Activated CD4-positive, alpha-beta T cell treated with anti-CD3 and anti-CD28 coated beads for 36 hours (primary cell): ENCODE results near the gene SMYD3. TPM values are rescaled to one million over a fixed set of nuclear protein-coding genes. Genes with fewer than 3 reads are reported as not detected.

Source experiments
- ATAC-seq: fragments of 200-7000 bp; cut with Tn5 transposase; one replicate; pipeline ENCODE4 v1.10.0; 2021; ENCODE audit warnings: mild to moderate bottlenecking, moderate library complexity
- CTCF ChIA-PET: fragments of 350-600 bp; sonication (Branson Sonifier 250); formaldehyde crosslinking; loops from one replicate; lab custom pipeline; 2021; ENCODE audit warnings: antibody characterized with exemption; lab: Charles Lee
- POLR2A ChIA-PET: fragments of 350-600 bp; sonication (Branson Sonifier 250); formaldehyde crosslinking; loops from one replicate; lab custom pipeline; 2021; ENCODE audit warnings: antibody characterized with exemption, inconsistent platforms; lab: Charles Lee
- DNase-seq: peaks from one replicate; pipeline ENCODE4 v3.0.0-alpha.2; 2020
- H3K27ac Mint-ChIP-seq: one replicate; pipeline ENCODE4 v1.8.0; 2021; ENCODE audit warnings: mixed read lengths
- H3K27me3 Mint-ChIP-seq: one replicate; pipeline ENCODE4 v1.8.0; 2021; ENCODE audit warnings: mixed read lengths
- H3K36me3 Mint-ChIP-seq: one replicate; pipeline ENCODE4 v1.8.0; 2021; ENCODE audit warnings: low read depth, mixed read lengths
- H3K4me1 Mint-ChIP-seq: one replicate; pipeline ENCODE4 v1.8.0; 2021; ENCODE audit warnings: mixed read lengths
- H3K4me3 Mint-ChIP-seq: one replicate; pipeline ENCODE4 v1.8.0; 2021; ENCODE audit warnings: mild to moderate bottlenecking, moderate library complexity, mixed read lengths
- H3K9me3 Mint-ChIP-seq: one replicate; pipeline ENCODE4 v1.8.0; 2021; ENCODE audit warnings: low read depth, mixed read lengths
- intact Hi-C, 2 experiments: fragments of 100-400 bp; cut with DNase I in 1 of 2; cut with micrococcal nuclease in 1 of 2; formaldehyde crosslinking; loops; one replicate each; pipeline versions ENCODE4 v1.14.2 to v1.15.1; 2022 to 2024; cut with DNase I, micrococcal nuclease
- total RNA-seq, 2 experiments: library from RNA; stranded (reverse); gene quantifications; one replicate each; pipeline ENCODE4 v1.2.3, GENCODE V29; 2021

SMYD3 gene
- total RNA-seq, 2 experiments from 2014 or later: 17.2 to 18.4 TPM

- H3K4me1 Mint-ChIP-seq: peaks cover 7% of the 10 kb centered on the region
- DNase-seq (no peak), ATAC-seq (no peak)
- H3K27me3 Mint-ChIP-seq: no peaks in the 10 kb centered on the region
- no peak overlapping the region for H3K4me3 Mint-ChIP-seq
- intact Hi-C loops: no loop called here
- no peak overlapping the region for H3K27ac Mint-ChIP-seq
- POLR2A ChIA-PET: no interaction called here
- H3K36me3 Mint-ChIP-seq: peaks cover 25% of the 10 kb centered on the region
- H3K9me3 Mint-ChIP-seq: peaks cover 21% of the 10 kb centered on the region
- CTCF ChIA-PET: interaction anchor here (1.2 kb wide), 2 partner anchors 10 to 12 kb away, joined by 3 to 4 read pairs; no protein-coding TSS in a partner anchor
Observed at GRCh38 chr1:246437961-246438360, 69.1 kb downstream of the SMYD3 start.

GRCh38 chr1:246435421-246436041, 71.5 kb downstream of the SMYD3 start:
- no peak for DNase-seq
- ChIA-PET POLR2A (no interaction called here), CTCF (no interaction called here)
- Mint-ChIP-seq H3K27ac (no peak overlapping the region), H3K36me3 (peaks cover 15% of the 10 kb centered on the region), H3K4me3 (no peak overlapping the region), H3K9me3 (peaks cover 18% of the 10 kb centered on the region), H3K4me1 (peaks cover 7% of the 10 kb centered on the region), H3K27me3 (no peaks in the 10 kb centered on the region)
- intact Hi-C loops: no loop called here
- ATAC-seq: no peak

- ChIA-PET CTCF (no interaction called here), POLR2A (no interaction called here)
- Mint-ChIP-seq H3K36me3 (peaks cover 17% of the 10 kb centered on the region), H3K27me3 (no peaks in the 10 kb centered on the region), H3K4me3 (no peak overlapping the region), H3K4me1 (peaks cover 7% of the 10 kb centered on the region), H3K9me3 (peaks cover 24% of the 10 kb centered on the region), H3K27ac (no peak overlapping the region)
- ATAC-seq (no peak), DNase-seq (no peak)
- intact Hi-C loops: no loop called here
Observed at GRCh38 chr1:246434335-246434734, 72.7 kb downstream of the SMYD3 start.

GRCh38 chr1:246428542-246429308, 78.4 kb downstream of the SMYD3 start:
- peaks cover 4% of the 10 kb centered on the region for H3K4me1 Mint-ChIP-seq
- H3K27me3 Mint-ChIP-seq: no peaks in the 10 kb centered on the region
- H3K9me3 Mint-ChIP-seq: peaks cover 9% of the 10 kb centered on the region
- peaks cover 5% of the 10 kb centered on the region for H3K36me3 Mint-ChIP-seq
- no peak overlapping the region for H3K4me3 Mint-ChIP-seq
- CTCF ChIA-PET: no interaction called here
- intact Hi-C loops: loop anchor here in 1 of 2 experiments (5.0 kb wide), 2 partner anchors 46 to 91 kb away; no protein-coding TSS in a partner anchor
- POLR2A ChIA-PET: no interaction called here
- DNase-seq (peak; percentile 69), ATAC-seq (peak; percentile 95)
- no peak overlapping the region for H3K27ac Mint-ChIP-seq

- peaks cover 5% of the 10 kb centered on the region for H3K36me3 Mint-ChIP-seq
- CTCF ChIA-PET: interaction anchor here (0.9 kb wide), 1 partner anchor 10 kb away, joined by 3 read pairs; no protein-coding TSS in a partner anchor
- H3K9me3 Mint-ChIP-seq: peaks cover 7% of the 10 kb centered on the region
- ATAC-seq (no peak), DNase-seq (no peak)
- H3K27me3 Mint-ChIP-seq: no peaks in the 10 kb centered on the region
- intact Hi-C loops: loop anchor here in 1 of 2 experiments (5.0 kb wide), 2 partner anchors 45 to 90 kb away; no protein-coding TSS in a partner anchor
- no peak overlapping the region for H3K4me3 Mint-ChIP-seq
- no peak overlapping the region for H3K27ac Mint-ChIP-seq
- POLR2A ChIA-PET: no interaction called here
- peaks cover 4% of the 10 kb centered on the region for H3K4me1 Mint-ChIP-seq
Observed at GRCh38 chr1:246427611-246428010, 79.5 kb downstream of the SMYD3 start.

GRCh38 chr1:246425895-246426294, 81.2 kb downstream of the SMYD3 start:
- no peak for DNase-seq
- Mint-ChIP-seq H3K9me3 (peaks cover 7% of the 10 kb centered on the region), H3K4me3 (no peak overlapping the region), H3K27ac (no peak overlapping the region), H3K4me1 (peaks cover 4% of the 10 kb centered on the region), H3K27me3 (no peaks in the 10 kb centered on the region), H3K36me3 (peaks cover 5% of the 10 kb centered on the region)
- ATAC-seq: no peak
- intact Hi-C loops: loop anchor here in 1 of 2 experiments (5.0 kb wide), 2 partner anchors 44 to 89 kb away; no protein-coding TSS in a partner anchor
- ChIA-PET POLR2A (no interaction called here), CTCF (interaction anchor here (0.6 kb wide), 1 partner anchor 590 kb away, joined by 3 read pairs; no protein-coding TSS in a partner anchor)

- Mint-ChIP-seq H3K27me3 (no peaks in the 10 kb centered on the region), H3K9me3 (peaks cover 3% of the 10 kb centered on the region), H3K36me3 (peaks cover 5% of the 10 kb centered on the region), H3K4me1 (peaks cover 4% of the 10 kb centered on the region), H3K4me3 (no peak overlapping the region), H3K27ac (no peak overlapping the region)
- CTCF ChIA-PET: interaction anchor here (0.6 to 1.1 kb wide), 2 partner anchors 55 to 589 kb away, joined by 3 read pairs; no protein-coding TSS in a partner anchor
- intact Hi-C loops: loop anchor here in 1 of 2 experiments (5.0 kb wide), 2 partner anchors 43 to 88 kb away; no protein-coding TSS in a partner anchor
- DNase-seq (no peak), ATAC-seq (no peak)
- POLR2A ChIA-PET: no interaction called here
Observed at GRCh38 chr1:246425139-246425794, 81.8 kb downstream of the SMYD3 start.

- ATAC-seq: no peak
- Mint-ChIP-seq H3K4me1 (peaks cover 6% of the 10 kb centered on the region), H3K9me3 (peaks cover 9% of the 10 kb centered on the region), H3K27ac (no peak overlapping the region), H3K4me3 (no peak overlapping the region), H3K27me3 (no peaks in the 10 kb centered on the region), H3K36me3 (peaks cover 19% of the 10 kb centered on the region)
- ChIA-PET CTCF (no interaction called here), POLR2A (no interaction called here)
- intact Hi-C loops: no loop called here
- DNase-seq: no peak
Observed at GRCh38 chr1:246420300-246420699, 86.8 kb downstream of the SMYD3 start.

GRCh38 chr1:246418565-246419312, 88.3 kb downstream of the SMYD3 start:
- peaks cover 6% of the 10 kb centered on the region for H3K4me1 Mint-ChIP-seq
- H3K9me3 Mint-ChIP-seq: peaks cover 9% of the 10 kb centered on the region
- CTCF ChIA-PET: no interaction called here
- intact Hi-C loops: no loop called here
- peaks cover 26% of the 10 kb centered on the region for H3K36me3 Mint-ChIP-seq
- ATAC-seq: no peak
- no peak overlapping the region for H3K27ac Mint-ChIP-seq
- no peak overlapping the region for H3K4me3 Mint-ChIP-seq
- DNase-seq: no peak
- no peaks in the 10 kb centered on the region for H3K27me3 Mint-ChIP-seq
- POLR2A ChIA-PET: no interaction called here

GRCh38 chr1:246417813-246418564, 89.1 kb downstream of the SMYD3 start:
- Mint-ChIP-seq H3K27me3 (no peaks in the 10 kb centered on the region), H3K27ac (no peak overlapping the region), H3K36me3 (peaks cover 30% of the 10 kb centered on the region), H3K4me1 (peaks cover 6% of the 10 kb centered on the region), H3K4me3 (no peak overlapping the region), H3K9me3 (peaks cover 9% of the 10 kb centered on the region)
- intact Hi-C loops: no loop called here
- ATAC-seq (no peak), DNase-seq (no peak)
- ChIA-PET CTCF (interaction anchor here (0.6 kb wide), 2 partner anchors 24 to 64 kb away, joined by 3 read pairs; no protein-coding TSS in a partner anchor), POLR2A (no interaction called here)
